Activated naive CD8-positive, alpha-beta T cell treated with anti-CD3 and anti-CD28 coated beads, Interleukin-2, amount 10 ng/mL, durations not matched to agents 7 days and 5 days (primary cell): ENCODE data around the gene KCNIP3. TPM values are rescaled to one million over a fixed set of nuclear protein-coding genes. Genes with fewer than 3 reads are reported as not detected.

Experiments used
- ATAC-seq: fragments of 150-1000 bp; cut with Tn5 transposase; one replicate; pipeline ENCODE4 v1.10.0; 2021; ENCODE audit warnings: low read depth, moderate library complexity
- POLR2A ChIA-PET: fragments of 350-600 bp; sonication (Branson Sonifier 250); formaldehyde crosslinking; loops from one replicate; lab custom pipeline; 2021; ENCODE audit warnings: antibody characterized with exemption; lab: Charles Lee
- DNase-seq: peaks from one replicate; pipeline ENCODE4 v3.0.0; 2021
- H3K27ac Mint-ChIP-seq: one replicate; pipeline ENCODE4 v1.8.0; 2022; ENCODE audit warnings: mild to moderate bottlenecking, mixed read lengths
- H3K27me3 Mint-ChIP-seq: one replicate; pipeline ENCODE4 v1.8.0; 2022; ENCODE audit warnings: mild to moderate bottlenecking, moderate library complexity, mixed read lengths
- H3K36me3 Mint-ChIP-seq: one replicate; pipeline ENCODE4 v1.8.0; 2021; ENCODE audit warnings: mild to moderate bottlenecking, mixed read lengths
- H3K4me1 Mint-ChIP-seq: one replicate; pipeline ENCODE4 v1.8.0; 2021; ENCODE audit warnings: mixed read lengths
- H3K4me3 Mint-ChIP-seq: one replicate; pipeline ENCODE4 v1.8.0; 2022; ENCODE audit warnings: mild to moderate bottlenecking, moderate library complexity, mixed read lengths
- H3K9me3 Mint-ChIP-seq: one replicate; pipeline ENCODE4 v1.8.0; 2021; ENCODE audit warnings: mixed read lengths
- total RNA-seq, 2 experiments: library from RNA; stranded (reverse); gene quantifications; one replicate each; pipeline ENCODE4 v1.2.3, GENCODE V29; 2021

The KCNIP3 gene
- total RNA-seq, 2 experiments from 2014 or later, result not detected

DNA sequence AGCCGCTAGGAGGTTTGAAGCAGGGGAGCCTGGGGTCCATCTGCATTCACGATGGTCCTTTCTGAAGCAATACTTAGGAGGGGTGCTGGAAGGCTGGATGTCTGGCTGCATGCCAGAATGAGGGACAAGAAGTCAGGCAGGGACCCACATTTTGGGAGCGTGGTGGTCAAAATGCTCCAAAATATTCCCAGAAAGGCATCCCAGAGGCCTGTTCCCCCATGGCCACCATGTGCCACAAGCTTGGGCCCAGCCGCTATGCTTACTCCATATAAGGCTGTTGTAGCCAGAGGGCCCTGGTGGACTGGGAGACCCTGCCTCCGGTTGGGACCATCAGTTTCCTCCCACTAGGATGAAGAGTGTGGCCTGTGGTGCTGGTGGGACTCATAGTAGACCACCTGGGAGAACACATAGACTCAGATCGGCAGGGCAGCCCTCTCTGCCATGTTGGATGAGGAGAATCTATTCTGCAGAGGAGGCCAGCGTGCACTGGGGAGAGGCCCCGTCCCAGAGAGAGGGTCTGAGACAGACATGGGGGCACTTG is 26.5 kb upstream of the KCNIP3 start:
- Mint-ChIP-seq H3K27ac (no peak overlapping the region), H3K4me1 (no peaks in the 10 kb centered on the region), H3K36me3 (no peaks in the 10 kb centered on the region), H3K9me3 (no peaks in the 10 kb centered on the region), H3K4me3 (no peak overlapping the region), H3K27me3 (peaks cover 9% of the 10 kb centered on the region)
- ATAC-seq (no peak), DNase-seq (no peak)
- POLR2A ChIA-PET, result no interaction called here

DNA sequence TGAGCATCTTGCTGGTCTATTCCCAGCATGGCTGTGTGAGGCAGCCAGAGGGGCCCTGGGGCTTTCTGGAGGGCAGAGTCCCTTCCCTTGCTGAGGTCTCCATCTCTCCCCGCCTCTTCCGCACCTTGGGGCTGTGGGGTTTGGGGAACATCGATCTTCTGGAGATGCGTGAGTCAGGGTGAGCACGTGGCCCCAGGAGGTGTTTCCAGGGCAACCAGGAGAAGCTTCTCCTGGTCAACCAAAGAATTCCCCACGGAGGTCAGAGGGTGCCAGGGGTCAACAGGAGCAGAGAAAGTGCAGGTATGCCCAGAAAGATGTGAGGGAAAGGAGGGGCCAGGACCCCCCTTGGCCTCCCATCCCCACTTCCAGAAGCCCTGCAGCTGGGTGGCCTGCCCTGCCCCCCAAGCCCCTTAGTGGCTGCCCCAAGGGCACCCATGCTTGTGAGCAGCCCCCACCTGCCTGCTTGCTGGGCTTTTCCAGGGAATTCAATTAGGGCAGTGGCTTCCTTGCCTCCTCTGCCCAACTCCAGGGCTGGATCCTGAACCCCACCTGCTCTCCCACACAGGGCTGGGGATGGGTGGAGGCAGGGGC is 25.7 kb upstream of the KCNIP3 start:
- POLR2A ChIA-PET, result no interaction called here
- no peak overlapping the region for H3K4me3 Mint-ChIP-seq
- H3K36me3 Mint-ChIP-seq, result no peaks in the 10 kb centered on the region
- no peak overlapping the region for H3K27ac Mint-ChIP-seq
- no peaks in the 10 kb centered on the region for H3K4me1 Mint-ChIP-seq
- H3K9me3 Mint-ChIP-seq, result no peaks in the 10 kb centered on the region
- no peak for ATAC-seq
- DNase-seq, result peak; percentile 15
- peaks cover 4% of the 10 kb centered on the region for H3K27me3 Mint-ChIP-seq

GRCh38 chr2:95272299-95272751 is 24.8 kb upstream of the KCNIP3 start:
- Mint-ChIP-seq H3K4me1 (no peaks in the 10 kb centered on the region), H3K27ac (no peak overlapping the region), H3K36me3 (no peaks in the 10 kb centered on the region), H3K4me3 (no peak overlapping the region), H3K9me3 (no peaks in the 10 kb centered on the region), H3K27me3 (no peaks in the 10 kb centered on the region)
- DNase-seq (peak; percentile 14), ATAC-seq (no peak)
- POLR2A ChIA-PET, result no interaction called here

GRCh38 chr2:95272781-95273180 is 24.4 kb upstream of the KCNIP3 start:
- H3K27ac Mint-ChIP-seq, result no peak overlapping the region
- H3K36me3 Mint-ChIP-seq, result no peaks in the 10 kb centered on the region
- ATAC-seq (no peak), DNase-seq (no peak)
- POLR2A ChIA-PET, result no interaction called here
- H3K4me1 Mint-ChIP-seq, result no peaks in the 10 kb centered on the region
- no peaks in the 10 kb centered on the region for H3K9me3 Mint-ChIP-seq
- H3K4me3 Mint-ChIP-seq, result no peak overlapping the region
- no peaks in the 10 kb centered on the region for H3K27me3 Mint-ChIP-seq

DNA sequence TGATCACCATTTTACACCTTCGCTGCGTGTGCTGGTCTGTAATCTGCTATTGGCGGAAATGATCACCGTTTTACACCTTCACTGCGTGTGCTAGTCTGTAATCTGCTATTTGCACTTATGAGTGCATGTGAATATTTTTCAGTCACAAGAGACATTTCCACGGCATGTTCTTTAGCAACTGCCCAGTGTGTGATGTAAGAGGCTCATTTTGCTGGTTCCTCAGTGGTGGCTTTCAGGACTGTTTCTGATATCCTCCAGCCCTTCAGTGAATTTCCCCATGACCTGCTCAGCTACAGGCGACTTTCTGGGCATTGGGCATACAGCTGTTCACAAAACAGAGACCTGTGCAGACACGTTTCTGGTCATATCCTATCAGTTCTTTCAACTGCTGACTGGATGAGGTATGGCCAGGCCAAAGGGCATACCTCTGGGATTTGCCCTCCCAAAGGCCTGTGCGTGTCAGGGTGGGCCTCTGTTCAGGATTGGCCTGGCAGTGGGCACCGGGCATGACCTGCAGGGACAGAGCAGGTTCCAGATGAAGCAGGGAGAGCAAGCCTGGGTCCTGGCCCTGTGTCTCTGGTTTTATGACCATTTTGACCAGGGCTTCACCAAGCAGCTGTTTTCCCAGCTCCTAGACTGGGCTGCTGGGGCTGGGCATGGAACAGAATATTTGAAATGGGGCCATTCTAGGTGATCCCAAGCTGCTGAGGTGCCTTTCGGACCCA is 23.4 kb upstream of the KCNIP3 start:
- H3K27ac Mint-ChIP-seq, result no peak overlapping the region
- no peaks in the 10 kb centered on the region for H3K27me3 Mint-ChIP-seq
- no peaks in the 10 kb centered on the region for H3K36me3 Mint-ChIP-seq
- peak; percentile 4 for DNase-seq
- ATAC-seq, result no peak
- no peaks in the 10 kb centered on the region for H3K4me1 Mint-ChIP-seq
- no peaks in the 10 kb centered on the region for H3K9me3 Mint-ChIP-seq
- no peak overlapping the region for H3K4me3 Mint-ChIP-seq
- POLR2A ChIA-PET, result no interaction called here

- no peaks in the 10 kb centered on the region for H3K27me3 Mint-ChIP-seq
- peak; percentile 19 for DNase-seq
- POLR2A ChIA-PET, result no interaction called here
- ATAC-seq, result no peak
- H3K4me3 Mint-ChIP-seq, result no peak within 1 kb of the TSS
- no peaks in the 10 kb centered on the region for H3K36me3 Mint-ChIP-seq
- H3K27ac Mint-ChIP-seq, result no peak within 1 kb of the TSS
- no peaks in the 10 kb centered on the region for H3K4me1 Mint-ChIP-seq
- no peaks in the 10 kb centered on the region for H3K9me3 Mint-ChIP-seq
Observed at GRCh38 chr2:95274291-95275150, 22.6 kb upstream of the KCNIP3 start, which contains the start of gene PROM2. PROM2 (plus strand) TSS chr2:95274449; CDS start chr2:95274586, 137 bp downstream.

DNA sequence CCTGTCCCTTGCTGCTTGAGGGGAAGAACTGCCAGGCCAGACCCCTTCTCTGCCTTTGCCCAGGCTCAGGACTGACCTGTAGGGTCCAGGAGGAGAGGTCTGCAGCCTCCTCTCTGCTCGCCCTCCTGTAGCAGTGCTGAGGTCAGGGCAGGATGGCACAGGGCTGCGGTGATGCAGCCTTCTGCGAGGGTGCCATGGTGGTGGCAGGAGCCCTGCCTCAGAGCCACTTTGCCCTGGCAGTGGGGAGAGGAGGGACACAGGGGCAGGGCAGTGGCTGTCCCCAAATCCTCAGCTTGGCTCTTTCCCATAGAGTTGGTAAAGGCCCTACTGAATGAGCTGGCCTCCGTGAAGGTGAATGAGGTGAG is 22.0 kb upstream of the KCNIP3 start:
- Mint-ChIP-seq H3K4me3 (no peak overlapping the region), H3K36me3 (no peaks in the 10 kb centered on the region), H3K27ac (no peak overlapping the region), H3K27me3 (no peaks in the 10 kb centered on the region), H3K9me3 (no peaks in the 10 kb centered on the region), H3K4me1 (no peaks in the 10 kb centered on the region)
- DNase-seq (peak; percentile 25), ATAC-seq (no peak)
- POLR2A ChIA-PET, result no interaction called here

- no peak overlapping the region for H3K4me3 Mint-ChIP-seq
- POLR2A ChIA-PET, result no interaction called here
- H3K27ac Mint-ChIP-seq, result no peak overlapping the region
- DNase-seq (peak; percentile 18), ATAC-seq (no peak)
- no peaks in the 10 kb centered on the region for H3K36me3 Mint-ChIP-seq
- no peaks in the 10 kb centered on the region for H3K27me3 Mint-ChIP-seq
- H3K4me1 Mint-ChIP-seq, result no peaks in the 10 kb centered on the region
- H3K9me3 Mint-ChIP-seq, result no peaks in the 10 kb centered on the region
Observed at GRCh38 chr2:95275601-95276243, 21.4 kb upstream of the KCNIP3 start.

DNA sequence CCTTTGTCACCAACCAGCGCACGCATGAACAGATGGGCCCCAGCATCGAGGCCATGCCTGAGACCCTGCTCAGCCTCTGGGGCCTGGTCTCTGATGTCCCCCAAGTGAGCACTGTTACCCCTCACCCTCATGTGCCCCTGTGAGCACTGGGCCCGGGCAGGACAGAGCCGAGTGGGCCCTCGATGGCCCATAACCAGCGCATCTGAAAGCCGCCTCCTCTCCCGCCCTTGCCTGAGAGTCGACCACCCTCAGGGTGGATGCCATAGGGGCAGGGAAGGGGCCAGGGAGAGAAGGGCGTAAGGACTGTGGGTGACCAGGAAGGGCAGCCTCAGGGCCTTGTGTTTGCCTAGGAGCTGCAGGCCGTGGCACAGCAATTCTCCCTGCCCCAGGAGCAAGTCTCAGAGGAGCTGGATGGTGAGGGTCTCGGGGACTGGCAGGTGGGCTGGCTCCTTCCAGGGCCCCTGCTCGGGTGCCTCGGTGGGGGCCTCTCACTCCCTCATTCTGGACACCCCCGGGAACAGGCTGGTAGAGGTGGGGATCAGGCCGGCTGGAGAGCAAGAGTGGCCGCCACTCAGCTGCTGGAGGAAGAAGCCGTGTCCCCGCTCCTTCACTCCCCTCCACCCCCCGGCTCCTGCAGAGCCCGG is 20.8 kb upstream of the KCNIP3 start:
- Mint-ChIP-seq H3K36me3 (no peaks in the 10 kb centered on the region), H3K4me3 (no peak overlapping the region), H3K27ac (no peak overlapping the region), H3K27me3 (no peaks in the 10 kb centered on the region), H3K4me1 (no peaks in the 10 kb centered on the region), H3K9me3 (no peaks in the 10 kb centered on the region)
- no peak for ATAC-seq
- POLR2A ChIA-PET, result no interaction called here
- DNase-seq, result peak; percentile 18

- no peak for ATAC-seq
- Mint-ChIP-seq H3K4me3 (no peak overlapping the region), H3K4me1 (no peaks in the 10 kb centered on the region), H3K9me3 (no peaks in the 10 kb centered on the region), H3K36me3 (no peaks in the 10 kb centered on the region), H3K27me3 (no peaks in the 10 kb centered on the region), H3K27ac (no peak overlapping the region)
- no peak for DNase-seq
- POLR2A ChIA-PET, result no interaction called here
Observed at GRCh38 chr2:95276888-95277245, 20.3 kb upstream of the KCNIP3 start.

DNA sequence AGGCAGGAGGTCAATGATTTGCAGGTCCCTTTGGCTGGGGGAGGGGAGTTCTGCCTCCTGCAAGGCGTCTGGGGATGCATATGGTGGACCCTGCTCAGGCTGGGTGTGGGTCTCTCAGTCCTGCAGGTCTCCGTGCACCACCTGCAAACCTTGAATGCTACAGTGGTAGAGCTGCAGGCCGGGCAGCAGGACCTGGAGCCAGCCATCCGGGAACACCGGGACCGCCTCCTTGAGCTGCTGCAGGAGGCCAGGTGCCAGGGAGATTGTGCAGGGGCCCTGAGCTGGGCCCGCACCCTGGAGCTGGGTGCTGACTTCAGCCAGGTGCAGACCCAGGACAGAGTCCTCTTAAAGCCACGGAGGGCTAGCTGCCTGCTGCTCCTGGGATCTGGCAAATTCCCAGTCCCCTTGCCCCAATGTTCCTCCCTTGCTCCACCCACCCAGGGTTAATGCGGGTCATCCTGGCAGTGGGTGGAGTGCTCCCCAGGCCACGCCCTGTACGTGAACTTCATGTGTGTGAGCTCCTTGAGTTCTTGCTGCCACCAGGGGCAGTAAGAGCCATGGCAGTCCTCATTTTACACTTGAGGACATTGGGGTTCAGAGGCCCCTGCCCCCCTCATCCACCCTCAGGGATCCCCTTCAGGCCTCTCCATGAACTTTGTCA is 19.8 kb upstream of the KCNIP3 start:
- Mint-ChIP-seq H3K27me3 (no peaks in the 10 kb centered on the region), H3K4me3 (no peak overlapping the region), H3K36me3 (no peaks in the 10 kb centered on the region), H3K4me1 (no peaks in the 10 kb centered on the region), H3K27ac (no peak overlapping the region), H3K9me3 (no peaks in the 10 kb centered on the region)
- POLR2A ChIA-PET, result no interaction called here
- ATAC-seq, result no peak
- DNase-seq, result peak; percentile 15

DNA sequence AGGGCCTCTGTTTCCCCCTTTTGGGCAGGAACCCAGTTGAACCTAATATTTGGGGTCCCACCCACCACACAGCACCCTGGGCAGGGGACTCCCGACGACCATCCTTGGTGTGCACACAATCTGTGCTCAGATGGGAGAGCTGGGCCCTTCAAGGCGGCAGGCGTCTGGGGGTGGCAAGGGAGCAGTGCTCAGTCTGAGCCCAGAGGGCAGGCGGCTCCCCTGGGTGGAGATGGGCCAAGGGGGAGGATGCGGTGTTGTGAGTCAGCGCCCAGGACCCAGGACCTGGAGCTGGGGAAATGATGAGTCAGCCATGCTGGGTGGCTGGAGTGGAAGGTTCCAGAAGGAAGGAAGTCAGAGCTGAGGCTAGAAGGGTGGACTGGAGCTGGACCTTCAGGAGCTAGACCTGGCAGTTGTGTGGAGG is 19.1 kb upstream of the KCNIP3 start:
- no peaks in the 10 kb centered on the region for H3K4me1 Mint-ChIP-seq
- H3K9me3 Mint-ChIP-seq, result no peaks in the 10 kb centered on the region
- ATAC-seq (no peak), DNase-seq (no peak)
- no peak overlapping the region for H3K4me3 Mint-ChIP-seq
- no peaks in the 10 kb centered on the region for H3K27me3 Mint-ChIP-seq
- POLR2A ChIA-PET, result no interaction called here
- H3K36me3 Mint-ChIP-seq, result no peaks in the 10 kb centered on the region
- no peak overlapping the region for H3K27ac Mint-ChIP-seq
